ENCODE measurements around the gene XPR1.
"Not testable (repeated sequence)": the region's sequence is repeated elsewhere in the genome, so short reads cannot be mapped to it uniquely, and the experiment has no call there.

XPR1 gene

DNA sequence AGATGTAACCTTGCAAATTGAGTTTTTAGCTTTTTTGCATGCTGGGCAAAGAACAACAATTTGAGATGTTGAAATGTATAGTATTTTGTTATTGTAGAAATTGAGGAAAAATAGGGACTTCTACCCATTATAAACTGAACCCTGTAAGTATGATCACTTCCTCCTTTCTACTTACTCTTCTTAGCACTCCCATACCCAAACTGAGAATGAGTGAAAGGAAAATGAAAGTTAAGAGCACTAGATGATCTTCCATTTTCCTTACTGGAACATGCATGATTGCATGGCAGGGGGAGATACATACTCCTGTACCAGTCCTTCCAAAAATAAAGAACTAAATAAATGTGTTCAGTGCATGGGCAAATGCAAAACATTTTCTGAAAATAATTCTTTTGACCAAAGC, 173.5 kb downstream of the XPR1 start:
- no peaks in the 10 kb centered on the region for H3K4me1 ChIP-seq (ENCODE audit: control insufficient read depth, insufficient read depth, low read length)
- no peaks in the 10 kb centered on the region for H3K9me3 ChIP-seq (ENCODE audit: control insufficient read depth in 2 of 2, low read length in 2 of 2)
- no peak overlapping the region for H3K27ac ChIP-seq (ENCODE audit: low read length)
- no peaks in the 10 kb centered on the region for H3K27me3 ChIP-seq (ENCODE audit: control insufficient read depth in 1 of 2, insufficient read depth in 2 of 2, low read length in 2 of 2)
- H3K4me3 ChIP-seq (ENCODE audit: low read length in 2 of 2): no peak overlapping the region
- H3K36me3 ChIP-seq (ENCODE audit: control insufficient read depth in 2 of 2, insufficient read depth in 2 of 2, low read length in 2 of 2): peaks cover 0 to 6% of the 10 kb centered on the region in 2 donors
- H3K9ac ChIP-seq (ENCODE audit: low read length in 2 of 2): no peak overlapping the region

DNA sequence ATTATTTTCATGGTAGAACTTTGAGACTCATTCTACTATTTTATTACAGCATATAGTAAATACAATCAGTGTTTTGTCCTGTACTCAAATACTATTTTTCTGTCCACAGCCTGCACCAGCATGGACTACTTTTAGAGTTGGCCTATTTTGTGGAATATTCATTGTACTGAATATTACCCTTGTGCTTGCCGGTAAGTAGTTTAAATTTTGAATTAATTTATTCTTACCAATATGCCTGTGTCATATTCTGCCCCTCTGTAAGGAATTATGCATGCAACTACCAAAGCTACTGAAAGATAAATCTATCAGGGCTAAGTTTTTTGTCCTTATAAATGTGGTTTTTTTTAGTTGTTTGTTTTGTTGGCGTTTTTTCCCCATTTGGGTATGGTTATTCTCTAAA, 179.5 kb downstream of the XPR1 start:
- H3K9me3 ChIP-seq (ENCODE audit: control insufficient read depth in 2 of 2, low read length in 2 of 2): no peaks in the 10 kb centered on the region
- H3K4me1 ChIP-seq (ENCODE audit: control insufficient read depth, insufficient read depth, low read length): no peaks in the 10 kb centered on the region
- no peak overlapping the region for H3K27ac ChIP-seq (ENCODE audit: low read length)
- H3K27me3 ChIP-seq (ENCODE audit: control insufficient read depth in 1 of 2, insufficient read depth in 2 of 2, low read length in 2 of 2): no peaks in the 10 kb centered on the region
- peaks cover 2 to 14% of the 10 kb centered on the region in 2 donors for H3K36me3 ChIP-seq (ENCODE audit: control insufficient read depth in 2 of 2, insufficient read depth in 2 of 2, low read length in 2 of 2)
- no peak overlapping the region for H3K4me3 ChIP-seq (ENCODE audit: low read length in 2 of 2)
- H3K9ac ChIP-seq (ENCODE audit: low read length in 2 of 2): no peak overlapping the region

- Histone ChIP-seq H3K4me3 (ENCODE audit: low read length in 2 of 2) (no peak overlapping the region), H3K9ac (ENCODE audit: low read length in 2 of 2) (no peak overlapping the region), H3K9me3 (ENCODE audit: control insufficient read depth in 2 of 2, low read length in 2 of 2) (no peaks in the 10 kb centered on the region), H3K27me3 (ENCODE audit: control insufficient read depth in 1 of 2, insufficient read depth in 2 of 2, low read length in 2 of 2) (no peaks in the 10 kb centered on the region), H3K36me3 (ENCODE audit: control insufficient read depth in 2 of 2, insufficient read depth in 2 of 2, low read length in 2 of 2) (peaks cover 2 to 13% of the 10 kb centered on the region in 2 donors), H3K4me1 (ENCODE audit: control insufficient read depth, insufficient read depth, low read length) (no peaks in the 10 kb centered on the region), H3K27ac (ENCODE audit: low read length) (no peak overlapping the region)
Measured at GRCh38 chr1:180811886-180812285, 180.1 kb downstream of the XPR1 start.

GRCh38 chr1:180814258-180814657, 182.4 kb downstream of the XPR1 start:
- no peak overlapping the region for H3K4me3 ChIP-seq (ENCODE audit: low read length in 2 of 2)
- no peak overlapping the region for H3K27ac ChIP-seq (ENCODE audit: low read length)
- no peaks in the 10 kb centered on the region for H3K27me3 ChIP-seq (ENCODE audit: control insufficient read depth in 1 of 2, insufficient read depth in 2 of 2, low read length in 2 of 2)
- no peaks in the 10 kb centered on the region for H3K4me1 ChIP-seq (ENCODE audit: control insufficient read depth, insufficient read depth, low read length)
- no peak overlapping the region for H3K9ac ChIP-seq (ENCODE audit: low read length in 2 of 2)
- H3K36me3 ChIP-seq (ENCODE audit: control insufficient read depth in 2 of 2, insufficient read depth in 2 of 2, low read length in 2 of 2): peaks cover 2 to 8% of the 10 kb centered on the region in 2 donors
- no peaks in the 10 kb centered on the region for H3K9me3 ChIP-seq (ENCODE audit: control insufficient read depth in 2 of 2, low read length in 2 of 2)

- Histone ChIP-seq H3K4me3 (ENCODE audit: low read length in 2 of 2) (no peak overlapping the region), H3K9ac (ENCODE audit: low read length in 2 of 2) (no peak overlapping the region), H3K4me1 (ENCODE audit: control insufficient read depth, insufficient read depth, low read length) (no peaks in the 10 kb centered on the region), H3K27ac (ENCODE audit: low read length) (no peak overlapping the region), H3K36me3 (ENCODE audit: control insufficient read depth in 2 of 2, insufficient read depth in 2 of 2, low read length in 2 of 2) (peaks cover 2 to 8% of the 10 kb centered on the region in 2 donors), H3K9me3 (ENCODE audit: control insufficient read depth in 2 of 2, low read length in 2 of 2) (no peaks in the 10 kb centered on the region), H3K27me3 (ENCODE audit: control insufficient read depth in 1 of 2, insufficient read depth in 2 of 2, low read length in 2 of 2) (no peaks in the 10 kb centered on the region)
Measured at GRCh38 chr1:180815188-180815587, 183.4 kb downstream of the XPR1 start.

- Histone ChIP-seq H3K27me3 (ENCODE audit: control insufficient read depth in 1 of 2, insufficient read depth in 2 of 2, low read length in 2 of 2) (no peaks in the 10 kb centered on the region), H3K4me3 (ENCODE audit: low read length in 2 of 2) (no peak overlapping the region), H3K9me3 (ENCODE audit: control insufficient read depth in 2 of 2, low read length in 2 of 2) (no peaks in the 10 kb centered on the region), H3K27ac (ENCODE audit: low read length) (no peak overlapping the region), H3K36me3 (ENCODE audit: control insufficient read depth in 2 of 2, insufficient read depth in 2 of 2, low read length in 2 of 2) (peaks cover 2 to 8% of the 10 kb centered on the region in 2 donors), H3K4me1 (ENCODE audit: control insufficient read depth, insufficient read depth, low read length) (no peaks in the 10 kb centered on the region), H3K9ac (ENCODE audit: low read length in 2 of 2) (no peak overlapping the region)
Measured at GRCh38 chr1:180816132-180816531, 184.3 kb downstream of the XPR1 start.

- H3K9ac ChIP-seq (ENCODE audit: low read length in 2 of 2): no peak overlapping the region
- H3K27me3 ChIP-seq (ENCODE audit: control insufficient read depth in 1 of 2, insufficient read depth in 2 of 2, low read length in 2 of 2): no peaks in the 10 kb centered on the region
- H3K4me1 ChIP-seq (ENCODE audit: control insufficient read depth, insufficient read depth, low read length): no peaks in the 10 kb centered on the region
- H3K27ac ChIP-seq (ENCODE audit: low read length): no peak overlapping the region
- H3K4me3 ChIP-seq (ENCODE audit: low read length in 2 of 2): no peak overlapping the region
- no peaks in the 10 kb centered on the region for H3K9me3 ChIP-seq (ENCODE audit: control insufficient read depth in 2 of 2, low read length in 2 of 2)
- H3K36me3 ChIP-seq (ENCODE audit: control insufficient read depth in 2 of 2, insufficient read depth in 2 of 2, low read length in 2 of 2): no peaks in the 10 kb centered on the region
Measured at GRCh38 chr1:180821970-180822369, 190.1 kb downstream of the XPR1 start.

- not testable (repeated sequence) for H3K4me3 ChIP-seq (ENCODE audit: low read length in 2 of 2); H3K9me3 ChIP-seq (ENCODE audit: control insufficient read depth in 2 of 2, low read length in 2 of 2)
- peaks cover 0 to 11% of the 10 kb centered on the region in 2 donors for H3K36me3 ChIP-seq (ENCODE audit: control insufficient read depth in 2 of 2, insufficient read depth in 2 of 2, low read length in 2 of 2)
Measured at GRCh38 chr1:180831507-180831906, 199.7 kb downstream of the XPR1 start.

DNA sequence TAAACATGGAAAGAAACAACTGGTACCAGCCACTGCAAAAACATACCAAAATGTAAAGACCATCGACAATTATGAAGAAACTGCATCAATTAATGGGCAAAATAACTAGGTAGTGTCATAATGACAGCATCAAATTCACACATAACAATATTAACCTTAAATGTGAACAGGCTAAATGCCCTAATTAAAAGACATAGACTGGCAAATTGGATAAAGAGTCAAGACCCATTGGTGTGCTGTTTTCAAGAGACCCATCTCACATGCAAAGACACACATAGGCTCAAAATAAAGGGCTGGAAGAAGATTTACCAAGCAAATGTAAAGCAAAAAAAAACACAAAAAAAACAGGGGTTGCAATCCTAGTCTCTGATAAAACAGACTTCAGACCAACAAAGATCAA, 201.4 kb downstream of the XPR1 start:
- H3K9me3 ChIP-seq (ENCODE audit: control insufficient read depth in 2 of 2, low read length in 2 of 2); H3K9ac ChIP-seq (ENCODE audit: low read length in 2 of 2); H3K27ac ChIP-seq (ENCODE audit: low read length); H3K4me3 ChIP-seq (ENCODE audit: low read length in 2 of 2); H3K27me3 ChIP-seq (ENCODE audit: control insufficient read depth in 1 of 2, insufficient read depth in 2 of 2, low read length in 2 of 2); H3K4me1 ChIP-seq (ENCODE audit: control insufficient read depth, insufficient read depth, low read length): not testable (repeated sequence)
- H3K36me3 ChIP-seq (ENCODE audit: control insufficient read depth in 2 of 2, insufficient read depth in 2 of 2, low read length in 2 of 2): peaks cover 0 to 11% of the 10 kb centered on the region in 2 donors

More at GRCh38 chr1:180831507-180831906, 199.7 kb downstream of the XPR1 start:
- not testable (repeated sequence) for H3K4me1 ChIP-seq (ENCODE audit: control insufficient read depth, insufficient read depth, low read length); H3K27ac ChIP-seq (ENCODE audit: low read length); H3K27me3 ChIP-seq (ENCODE audit: control insufficient read depth in 1 of 2, insufficient read depth in 2 of 2, low read length in 2 of 2); H3K9ac ChIP-seq (ENCODE audit: low read length in 2 of 2)

DNA sequence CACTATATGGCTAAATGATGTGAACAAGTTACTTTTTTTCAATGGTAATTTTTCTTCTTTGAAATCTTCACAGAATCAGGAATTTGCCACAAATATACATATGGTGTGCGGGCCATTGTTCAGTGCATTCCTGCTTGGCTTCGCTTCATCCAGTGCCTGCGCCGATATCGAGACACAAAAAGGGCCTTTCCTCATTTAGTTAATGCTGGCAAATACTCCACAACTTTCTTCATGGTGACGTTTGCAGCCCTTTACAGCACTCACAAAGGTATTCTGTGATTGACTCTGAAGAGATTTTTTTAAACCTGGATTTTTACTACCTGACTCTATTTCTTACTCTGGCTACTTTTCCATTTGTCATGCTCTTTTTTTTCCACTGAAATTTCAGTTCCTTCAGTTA, 204.6 kb downstream of the XPR1 start:
- no peaks in the 10 kb centered on the region for H3K4me1 ChIP-seq (ENCODE audit: control insufficient read depth, insufficient read depth, low read length)
- peaks cover 0 to 11% of the 10 kb centered on the region in 2 donors for H3K36me3 ChIP-seq (ENCODE audit: control insufficient read depth in 2 of 2, insufficient read depth in 2 of 2, low read length in 2 of 2)
- H3K27me3 ChIP-seq (ENCODE audit: control insufficient read depth in 1 of 2, insufficient read depth in 2 of 2, low read length in 2 of 2): no peaks in the 10 kb centered on the region
- H3K27ac ChIP-seq (ENCODE audit: low read length): no peak overlapping the region
- H3K9me3 ChIP-seq (ENCODE audit: control insufficient read depth in 2 of 2, low read length in 2 of 2): no peaks in the 10 kb centered on the region
- no peak overlapping the region for H3K4me3 ChIP-seq (ENCODE audit: low read length in 2 of 2)
- H3K9ac ChIP-seq (ENCODE audit: low read length in 2 of 2): no peak overlapping the region

- Histone ChIP-seq H3K4me3 (ENCODE audit: low read length in 2 of 2) (no peak overlapping the region), H3K36me3 (ENCODE audit: control insufficient read depth in 2 of 2, insufficient read depth in 2 of 2, low read length in 2 of 2) (peaks cover 0 to 11% of the 10 kb centered on the region in 2 donors)
Measured at GRCh38 chr1:180837020-180837419, 205.2 kb downstream of the XPR1 start.

More at GRCh38 chr1:180837020-180837419, 205.2 kb downstream of the XPR1 start:
- Histone ChIP-seq H3K27me3 (ENCODE audit: control insufficient read depth in 1 of 2, insufficient read depth in 2 of 2, low read length in 2 of 2) (no peaks in the 10 kb centered on the region), H3K4me1 (ENCODE audit: control insufficient read depth, insufficient read depth, low read length) (no peaks in the 10 kb centered on the region), H3K9ac (ENCODE audit: low read length in 2 of 2) (no peak overlapping the region), H3K27ac (ENCODE audit: low read length) (no peak overlapping the region), H3K9me3 (ENCODE audit: control insufficient read depth in 2 of 2, low read length in 2 of 2) (no peaks in the 10 kb centered on the region)
